NCI-H82 treated with DMSO at 0.1 percent for 48 hours (cell line): ENCODE measurements around the gene PBXIP1.

Source experiments
- DNase-seq: peaks from one replicate; lab custom pipeline; 2025; ENCODE audit not compliant: unreplicated experiment; lab: John Stamatoyannopoulos, UW

The PBXIP1 gene

DNA sequence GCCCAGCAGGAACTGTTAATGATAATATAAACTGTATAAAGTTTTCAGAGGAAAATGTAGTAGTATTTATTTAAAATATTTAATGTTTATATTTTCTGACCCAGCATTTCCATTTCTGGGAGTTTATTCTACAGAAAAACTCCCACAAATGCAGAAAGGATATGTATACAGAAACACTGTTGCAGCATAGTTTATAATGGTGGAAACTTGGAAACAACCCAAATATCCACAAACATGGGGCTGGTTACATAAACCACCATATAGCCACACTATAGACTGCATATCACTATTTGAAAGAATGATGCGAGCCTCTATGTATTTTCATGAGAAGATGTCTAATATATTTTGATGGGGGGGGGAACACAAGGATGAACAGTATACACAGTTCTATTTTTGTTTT lies 54.3 kb downstream of the PBXIP1 start:
- no peak for DNase-seq

DNA sequence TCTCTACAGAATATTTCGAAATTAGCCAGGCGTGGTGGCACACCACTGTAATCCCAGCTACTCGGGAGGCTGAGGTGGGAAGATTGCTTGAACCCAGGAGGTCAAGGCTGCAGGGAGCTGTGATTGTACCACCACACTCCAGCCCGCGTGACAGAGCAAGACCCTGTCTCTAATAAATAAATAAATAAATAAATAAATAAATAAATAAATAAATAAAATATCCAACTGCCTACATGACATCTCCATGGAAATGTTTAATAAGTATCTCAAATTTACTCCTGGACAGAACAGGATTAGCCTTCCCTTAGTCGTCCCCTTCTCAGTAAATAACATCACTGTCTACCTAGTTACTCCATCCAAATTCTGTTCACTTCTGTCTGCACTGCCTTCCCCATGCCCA lies 56.9 kb downstream of the PBXIP1 start:
- DNase-seq, result no peak

DNA sequence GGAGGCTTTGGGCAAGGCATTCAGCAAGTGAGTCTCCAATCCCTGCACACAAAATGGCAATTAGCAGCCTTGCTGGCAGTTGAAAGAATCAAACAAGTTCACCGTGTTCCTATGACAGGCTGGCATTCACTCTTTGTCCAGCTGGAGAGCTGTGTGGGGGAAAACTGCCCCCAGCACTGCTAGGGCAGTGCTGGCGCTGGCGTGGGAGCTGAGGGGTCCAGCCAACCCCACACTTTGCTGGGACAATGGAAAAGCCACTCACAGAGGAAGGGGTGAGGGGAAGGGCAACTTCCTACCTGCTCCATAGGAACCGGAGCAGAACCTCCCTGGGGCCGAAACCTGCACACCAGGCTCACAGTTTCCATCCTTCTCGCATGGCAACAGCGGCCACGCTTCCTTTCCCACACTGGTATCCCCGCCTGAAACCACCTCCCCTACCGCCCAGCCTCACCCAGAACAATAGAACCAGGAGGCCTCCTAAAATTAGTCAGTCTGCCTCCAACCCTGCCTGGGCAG lies 59.1 kb downstream of the PBXIP1 start:
- no peak for DNase-seq

DNA sequence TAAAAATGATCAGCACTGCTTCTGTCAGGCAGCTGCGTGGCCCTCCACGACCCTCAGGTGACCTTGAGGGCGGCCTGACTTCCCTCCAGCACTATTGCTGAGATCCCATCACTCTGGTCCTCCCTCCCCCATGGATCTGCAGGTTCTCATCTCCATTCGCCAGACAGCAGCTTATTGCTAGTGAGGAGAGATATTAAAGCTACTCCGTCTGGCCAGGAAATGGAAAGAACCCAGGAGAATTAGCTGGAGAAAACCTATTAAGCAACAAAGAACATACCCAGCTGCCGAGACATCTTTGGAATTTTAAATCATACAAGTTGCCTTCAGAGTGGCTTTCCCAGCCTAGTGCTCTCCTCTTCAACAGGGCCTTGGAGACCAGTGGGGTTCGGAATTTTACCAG lies 60.1 kb downstream of the PBXIP1 start:
- no peak for DNase-seq
